ENCODE results near the gene CMKLR1.

CMKLR1 gene

DNA sequence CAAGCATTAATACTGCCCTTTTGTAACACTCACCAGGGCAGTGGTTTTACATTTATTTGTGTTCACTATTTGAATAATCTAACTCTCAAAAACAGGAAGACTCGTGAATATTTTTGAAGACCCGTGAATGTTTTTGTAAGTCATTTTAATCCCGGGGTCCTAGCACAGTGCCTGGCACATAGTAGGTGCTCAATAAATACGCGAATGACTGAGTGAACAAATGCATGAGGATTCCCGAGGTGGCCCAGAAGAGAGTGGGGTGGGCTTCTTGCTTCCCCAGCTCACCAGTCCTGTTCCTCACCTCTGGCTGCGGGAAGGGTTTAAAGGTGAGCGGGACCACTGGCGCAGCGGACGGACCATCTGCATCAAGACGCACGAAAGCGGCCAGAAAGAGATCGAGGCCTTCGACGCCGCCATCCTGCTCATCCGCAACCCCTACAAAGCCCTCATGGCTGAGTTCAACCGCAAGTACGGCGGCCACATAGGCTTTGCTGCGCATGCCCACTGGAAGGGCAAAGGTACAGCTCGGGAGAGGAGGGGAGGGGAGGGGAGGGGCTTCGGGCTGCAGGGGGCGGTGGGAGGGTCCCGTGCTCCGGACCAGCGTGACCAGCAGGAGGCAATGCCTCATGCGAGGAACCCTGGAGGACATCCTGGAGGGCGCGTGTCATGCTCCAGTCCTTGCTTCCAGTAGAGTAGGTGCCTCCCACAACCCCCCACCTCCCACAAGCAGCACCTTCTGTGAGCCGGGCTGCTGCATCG lies 98.9 kb downstream of the CMKLR1 start:
- WGBS, 2 experiments (ENCODE audit: insufficient coverage in 2 of 2), result 93 to 94% methylated on average over 19 to 23 of the region's 34 CpGs
- no peak overlapping the region for H3K27ac ChIP-seq (ENCODE audit: low read depth, low read length, severe bottlenecking)
- no peaks in the 10 kb centered on the region for H3K9me3 ChIP-seq (ENCODE audit: control insufficient read depth, low read length)
- H3K4me3 ChIP-seq (ENCODE audit: extremely low read depth, insufficient read depth, low read length, poor library complexity, severe bottlenecking), result no peak overlapping the region
- no peaks in the 10 kb centered on the region for H3K36me3 ChIP-seq (ENCODE audit: control insufficient read depth, insufficient read depth, low read length)
- H3K4me1 ChIP-seq (ENCODE audit: control insufficient read depth, insufficient read depth, low read length, poor library complexity, severe bottlenecking), result peaks cover 3% of the 10 kb centered on the region

DNA sequence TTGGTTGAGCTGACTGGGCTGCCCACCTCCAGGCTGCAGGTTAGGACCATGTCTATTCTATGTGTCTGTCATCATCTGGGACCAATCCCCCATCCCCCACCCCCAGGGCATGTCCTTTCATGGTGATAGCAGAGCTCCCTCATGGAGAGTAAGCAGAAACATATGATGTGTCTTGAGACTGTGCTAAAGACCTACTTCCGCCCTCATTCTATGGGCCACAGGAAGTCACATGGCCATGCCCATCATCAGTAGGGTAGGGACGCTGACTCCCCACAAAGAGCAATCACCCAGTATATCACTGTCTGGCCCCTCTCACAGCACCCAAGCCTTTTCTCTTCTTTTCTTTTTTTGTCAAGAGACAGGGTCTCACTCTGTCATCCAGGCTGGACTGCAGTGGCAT lies 99.7 kb downstream of the CMKLR1 start:
- no peaks in the 10 kb centered on the region for H3K36me3 ChIP-seq (ENCODE audit: control insufficient read depth, insufficient read depth, low read length)
- H3K27ac ChIP-seq (ENCODE audit: low read depth, low read length, severe bottlenecking), result no peak overlapping the region
- 91 to 100% methylated on average over 2 of the region's 2 CpGs for WGBS, 2 experiments (ENCODE audit: insufficient coverage in 2 of 2)
- H3K4me1 ChIP-seq (ENCODE audit: control insufficient read depth, insufficient read depth, low read length, poor library complexity, severe bottlenecking), result peaks cover 3% of the 10 kb centered on the region
- H3K4me3 ChIP-seq (ENCODE audit: extremely low read depth, insufficient read depth, low read length, poor library complexity, severe bottlenecking), result no peak overlapping the region
- H3K9me3 ChIP-seq (ENCODE audit: control insufficient read depth, low read length), result no peaks in the 10 kb centered on the region

- H3K4me3 ChIP-seq (ENCODE audit: extremely low read depth, insufficient read depth, low read length, poor library complexity, severe bottlenecking), result no peak overlapping the region
- H3K4me1 ChIP-seq (ENCODE audit: control insufficient read depth, insufficient read depth, low read length, poor library complexity, severe bottlenecking), result peaks cover 3% of the 10 kb centered on the region
- H3K27ac ChIP-seq (ENCODE audit: low read depth, low read length, severe bottlenecking), result no peak overlapping the region
- 100% methylated on average over 1 of the region's 3 CpGs; no CpG with 5 or more reads in 1 of the 2 experiments for WGBS, 2 experiments (ENCODE audit: insufficient coverage in 2 of 2)
- H3K9me3 ChIP-seq (ENCODE audit: control insufficient read depth, low read length), result no peaks in the 10 kb centered on the region
- H3K36me3 ChIP-seq (ENCODE audit: control insufficient read depth, insufficient read depth, low read length), result no peaks in the 10 kb centered on the region
Measured at GRCh38 chr12:108238474-108238873, 100.6 kb downstream of the CMKLR1 start.

Data from mesodermal cell (in vitro differentiated cells).